ENCODE measurements around the gene NPIPB2. TPM values are rescaled to one million over a fixed set of nuclear protein-coding genes. Genes with fewer than 3 reads are reported as not detected.
"Not testable (repeated sequence)": the region's sequence is repeated elsewhere in the genome, so short reads cannot be mapped to it uniquely, and the experiment has no call there.

The NPIPB2 gene
- total and polyA plus RNA-seq, 12 donors, result 1.2 to 8.9 (median 2.4) TPM

DNA sequence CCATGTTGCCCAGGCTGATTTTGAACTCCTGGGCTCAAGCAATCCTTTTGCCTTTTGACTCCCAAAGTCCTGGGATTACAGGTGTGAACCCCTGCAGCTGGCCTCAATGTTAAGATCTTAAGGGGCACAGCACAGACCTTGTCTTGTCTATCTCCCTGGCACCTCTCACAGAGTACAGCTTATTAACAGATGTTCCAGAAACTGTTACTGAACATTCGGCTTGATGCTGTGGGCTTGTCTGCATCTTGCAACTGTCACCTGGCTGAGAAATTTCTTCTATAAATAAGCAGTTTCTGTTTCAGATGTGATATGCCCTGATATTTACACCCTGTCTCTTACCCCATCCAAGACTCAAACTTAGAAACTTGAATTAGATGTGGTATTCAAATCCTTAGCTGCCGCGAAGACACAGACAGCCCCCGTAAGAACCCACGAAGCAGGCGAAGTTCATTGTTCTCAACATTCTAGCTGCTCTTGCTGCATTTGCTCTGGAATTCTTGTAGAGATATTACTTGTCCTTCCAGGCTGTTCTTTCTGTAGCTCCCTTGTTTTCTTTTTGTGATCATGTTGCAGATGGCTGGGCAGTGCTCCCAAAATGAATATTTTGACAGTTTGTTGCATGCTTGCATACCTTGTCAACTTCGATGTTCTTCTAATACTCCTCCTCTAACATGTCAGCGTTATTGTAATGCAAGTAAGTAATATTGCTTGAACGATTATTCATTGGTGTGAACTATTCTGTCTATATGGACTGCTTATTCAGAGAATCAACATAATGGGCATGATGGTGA lies 23.1 kb upstream of the NPIPB2 start, which contains the start of gene TNFRSF17:
Gene TNFRSF17, plus strand, starts transcription at position 450 of the 791 bp plus-strand sequence. Its CDS starts 115 bp downstream, at position 565.
- TF ChIP-seq, protein P1, sequence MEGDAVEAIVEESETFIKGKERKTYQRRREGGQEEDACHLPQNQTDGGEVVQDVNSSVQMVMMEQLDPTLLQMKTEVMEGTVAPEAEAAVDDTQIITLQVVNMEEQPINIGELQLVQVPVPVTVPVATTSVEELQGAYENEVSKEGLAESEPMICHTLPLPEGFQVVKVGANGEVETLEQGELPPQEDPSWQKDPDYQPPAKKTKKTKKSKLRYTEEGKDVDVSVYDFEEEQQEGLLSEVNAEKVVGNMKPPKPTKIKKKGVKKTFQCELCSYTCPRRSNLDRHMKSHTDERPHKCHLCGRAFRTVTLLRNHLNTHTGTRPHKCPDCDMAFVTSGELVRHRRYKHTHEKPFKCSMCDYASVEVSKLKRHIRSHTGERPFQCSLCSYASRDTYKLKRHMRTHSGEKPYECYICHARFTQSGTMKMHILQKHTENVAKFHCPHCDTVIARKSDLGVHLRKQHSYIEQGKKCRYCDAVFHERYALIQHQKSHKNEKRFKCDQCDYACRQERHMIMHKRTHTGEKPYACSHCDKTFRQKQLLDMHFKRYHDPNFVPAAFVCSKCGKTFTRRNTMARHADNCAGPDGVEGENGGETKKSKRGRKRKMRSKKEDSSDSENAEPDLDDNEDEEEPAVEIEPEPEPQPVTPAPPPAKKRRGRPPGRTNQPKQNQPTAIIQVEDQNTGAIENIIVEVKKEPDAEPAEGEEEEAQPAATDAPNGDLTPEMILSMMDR (IDR thresholded peaks at IDR 0.05), result no peak
- H3K27me3 ChIP-seq, result no peaks in the 10 kb centered on the region
- ATAC-seq, result no peak
- intact Hi-C loops (cut with DNase I), result no loop called here
- H3K27ac ChIP-seq, result no peak within 1 kb of the TSS
- no peaks in the 10 kb centered on the region for H3K4me1 ChIP-seq
- no peak within 1 kb of the TSS for H3K4me3 ChIP-seq
- DNase-seq, result no peak
- 73 to 76% methylated on average over 9 of the region's 9 CpGs for WGBS, 2 donors
- no peaks in the 10 kb centered on the region for H3K36me3 ChIP-seq
- H3K9me3 ChIP-seq, result no peaks in the 10 kb centered on the region

DNA sequence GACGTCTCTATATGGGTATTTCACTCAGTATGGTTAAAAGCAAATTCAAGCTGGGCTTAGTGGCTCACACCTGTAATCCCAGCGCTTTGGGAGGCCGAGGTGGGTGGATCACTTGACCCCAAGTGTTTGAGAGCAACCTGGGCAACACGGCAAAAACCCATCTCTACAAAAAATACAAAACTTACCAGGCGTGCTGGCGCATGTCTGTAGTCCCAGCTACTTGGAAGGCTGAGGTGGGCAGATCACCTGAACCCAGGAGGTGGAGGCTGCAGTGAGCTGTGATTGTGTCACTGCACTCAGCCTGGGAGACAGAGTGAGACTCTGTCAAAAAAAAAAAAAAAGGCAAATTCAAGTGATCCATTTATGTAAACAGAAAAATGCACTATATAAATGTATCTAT lies 21.9 kb upstream of the NPIPB2 start:
- H3K4me3 ChIP-seq, result no peak overlapping the region
- ATAC-seq (no peak), DNase-seq (no peak)
- no peaks in the 10 kb centered on the region for H3K36me3 ChIP-seq
- 88 to 93% methylated on average over 6 of the region's 6 CpGs for WGBS, 2 donors
- no peaks in the 10 kb centered on the region for H3K27me3 ChIP-seq
- no peaks in the 10 kb centered on the region for H3K9me3 ChIP-seq
- H3K27ac ChIP-seq, result no peak overlapping the region
- intact Hi-C loops (cut with DNase I), result no loop called here
- TF ChIP-seq, protein P1 (IDR thresholded peaks at IDR 0.05), result no peak
- H3K4me1 ChIP-seq, result no peaks in the 10 kb centered on the region

DNA sequence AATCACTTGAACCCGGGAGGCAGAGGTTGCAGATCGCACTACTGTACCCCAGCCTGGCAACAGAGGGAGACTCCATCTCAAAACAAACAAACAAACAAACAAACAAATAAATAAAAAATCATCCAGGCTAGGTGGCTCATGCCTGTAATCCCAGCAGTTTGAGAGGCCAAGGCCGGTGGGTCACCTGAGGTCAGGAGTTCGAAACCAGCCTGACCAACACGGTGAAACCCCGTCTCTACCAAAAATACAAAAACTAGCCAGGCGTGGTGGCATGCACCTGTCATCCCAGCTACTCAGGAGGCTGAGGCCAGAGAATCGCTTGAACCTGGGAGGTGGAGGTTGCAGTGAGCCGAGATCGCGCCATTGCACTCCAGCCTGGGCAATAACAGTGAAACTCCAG lies 21.1 kb upstream of the NPIPB2 start:
- H3K4me1 ChIP-seq; H3K9me3 ChIP-seq; H3K4me3 ChIP-seq; ATAC-seq; H3K27me3 ChIP-seq; intact Hi-C loops (cut with DNase I); DNase-seq; H3K27ac ChIP-seq; H3K36me3 ChIP-seq: not testable (repeated sequence)
- 95 to 96% methylated on average over 11 of the region's 11 CpGs for WGBS, 2 donors

DNA sequence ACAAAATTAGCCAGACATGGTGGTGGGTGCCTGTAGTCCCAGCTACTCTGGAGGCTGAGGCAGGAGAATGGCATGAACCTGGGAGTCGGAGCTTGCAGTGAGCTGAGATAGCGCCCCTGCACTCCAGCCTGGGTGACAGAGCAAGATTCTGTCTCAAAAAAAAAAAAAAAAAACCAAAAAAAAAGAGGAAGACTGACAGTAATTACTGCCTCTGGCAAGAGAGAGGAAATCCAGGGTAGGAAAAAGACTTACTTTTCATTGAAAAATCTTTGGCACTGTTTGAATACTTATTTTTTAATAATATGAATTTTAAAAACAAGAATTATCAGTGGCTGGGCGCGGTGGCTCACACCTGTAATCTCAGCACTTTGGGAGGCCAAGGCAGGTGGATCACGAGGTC lies 20.6 kb upstream of the NPIPB2 start:
- WGBS, 2 donors, result 90 to 92% methylated on average over 5 of the region's 5 CpGs
- H3K9me3 ChIP-seq; H3K4me3 ChIP-seq; H3K27ac ChIP-seq; H3K4me1 ChIP-seq; H3K36me3 ChIP-seq; ATAC-seq; intact Hi-C loops (cut with DNase I); H3K27me3 ChIP-seq; DNase-seq: not testable (repeated sequence)

DNA sequence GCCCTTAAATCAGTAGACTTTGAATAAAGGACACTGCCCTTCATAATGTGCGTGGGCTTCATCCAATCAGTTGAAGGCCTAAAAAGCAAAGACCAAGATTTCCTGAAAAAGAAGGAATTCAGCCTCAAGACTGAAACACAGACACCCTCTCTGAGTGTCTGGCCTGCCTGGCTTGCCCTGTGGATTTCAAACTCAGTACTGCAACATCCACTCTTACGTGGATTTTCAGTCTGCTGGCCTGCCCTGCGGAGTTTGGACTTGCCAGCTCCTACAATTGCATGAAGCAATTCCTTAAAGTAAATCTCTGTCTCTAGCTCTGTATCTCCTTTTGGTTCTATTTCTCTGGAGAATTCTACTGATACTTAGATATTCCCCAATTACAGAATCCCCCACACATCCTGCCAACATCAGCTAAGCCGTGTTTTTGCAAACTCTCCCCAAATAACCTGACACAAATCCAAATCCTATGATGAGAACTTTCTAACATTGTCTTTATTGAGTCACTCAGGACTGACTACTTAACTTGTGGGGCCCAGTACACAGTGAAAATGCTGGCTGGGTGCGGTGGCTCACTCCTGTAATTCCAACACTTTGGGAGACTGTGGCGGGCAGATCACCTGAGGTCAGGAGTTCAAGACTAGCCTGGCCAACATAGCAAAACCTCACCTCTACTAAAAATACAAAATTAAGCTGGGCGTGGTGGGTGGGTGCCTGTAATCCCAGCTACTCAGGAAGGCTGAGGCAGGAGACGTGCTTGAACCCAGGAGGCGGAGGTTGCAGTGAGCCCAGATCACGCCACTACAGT lies 15.9 kb upstream of the NPIPB2 start:
- Histone ChIP-seq H3K27me3 (no peaks in the 10 kb centered on the region), H3K36me3 (no peaks in the 10 kb centered on the region), H3K9me3 (no peaks in the 10 kb centered on the region), H3K27ac (no peak overlapping the region), H3K4me1 (no peaks in the 10 kb centered on the region), H3K4me3 (no peak overlapping the region)
- 89 to 91% methylated on average over 10 of the region's 10 CpGs for WGBS, 2 donors
- DNase-seq, result no peak
- intact Hi-C loops (cut with DNase I), result loop anchor here in 1 of 10 donors (10.0 kb wide), 1 partner anchor 107 kb away; no protein-coding TSS in a partner anchor
- TF ChIP-seq, protein P1 (IDR thresholded peaks at IDR 0.05), result no peak
- no peak for ATAC-seq

All from heart right ventricle (tissue), 16 donors.